WTC11 (cell line): ENCODE results near the gene CMYA5.

ENCODE experiments used
- TF ChIP-seq, protein P1 (sequence below): fragments of 200-600 bp; IDR thresholded peaks from 2 replicates; pipeline ENCODE4 v1.8.0; 2022; ENCODE audit warnings: antibody characterized with exemption
- TF ChIP-seq, protein P2 (sequence below): sonication (generic); formaldehyde crosslinking; IDR thresholded peaks from 2 replicates; pipeline ENCODE4 v1.8.1; 2022; ENCODE audit warnings: low read depth, missing genetic modification reagents, borderline replicate concordance

GRCh38 chr5:79642210-79642609 is 47.4 kb upstream of the CMYA5 start:
- TF ChIP-seq, protein P1, sequence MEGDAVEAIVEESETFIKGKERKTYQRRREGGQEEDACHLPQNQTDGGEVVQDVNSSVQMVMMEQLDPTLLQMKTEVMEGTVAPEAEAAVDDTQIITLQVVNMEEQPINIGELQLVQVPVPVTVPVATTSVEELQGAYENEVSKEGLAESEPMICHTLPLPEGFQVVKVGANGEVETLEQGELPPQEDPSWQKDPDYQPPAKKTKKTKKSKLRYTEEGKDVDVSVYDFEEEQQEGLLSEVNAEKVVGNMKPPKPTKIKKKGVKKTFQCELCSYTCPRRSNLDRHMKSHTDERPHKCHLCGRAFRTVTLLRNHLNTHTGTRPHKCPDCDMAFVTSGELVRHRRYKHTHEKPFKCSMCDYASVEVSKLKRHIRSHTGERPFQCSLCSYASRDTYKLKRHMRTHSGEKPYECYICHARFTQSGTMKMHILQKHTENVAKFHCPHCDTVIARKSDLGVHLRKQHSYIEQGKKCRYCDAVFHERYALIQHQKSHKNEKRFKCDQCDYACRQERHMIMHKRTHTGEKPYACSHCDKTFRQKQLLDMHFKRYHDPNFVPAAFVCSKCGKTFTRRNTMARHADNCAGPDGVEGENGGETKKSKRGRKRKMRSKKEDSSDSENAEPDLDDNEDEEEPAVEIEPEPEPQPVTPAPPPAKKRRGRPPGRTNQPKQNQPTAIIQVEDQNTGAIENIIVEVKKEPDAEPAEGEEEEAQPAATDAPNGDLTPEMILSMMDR: no peak
- TF ChIP-seq, protein P2, sequence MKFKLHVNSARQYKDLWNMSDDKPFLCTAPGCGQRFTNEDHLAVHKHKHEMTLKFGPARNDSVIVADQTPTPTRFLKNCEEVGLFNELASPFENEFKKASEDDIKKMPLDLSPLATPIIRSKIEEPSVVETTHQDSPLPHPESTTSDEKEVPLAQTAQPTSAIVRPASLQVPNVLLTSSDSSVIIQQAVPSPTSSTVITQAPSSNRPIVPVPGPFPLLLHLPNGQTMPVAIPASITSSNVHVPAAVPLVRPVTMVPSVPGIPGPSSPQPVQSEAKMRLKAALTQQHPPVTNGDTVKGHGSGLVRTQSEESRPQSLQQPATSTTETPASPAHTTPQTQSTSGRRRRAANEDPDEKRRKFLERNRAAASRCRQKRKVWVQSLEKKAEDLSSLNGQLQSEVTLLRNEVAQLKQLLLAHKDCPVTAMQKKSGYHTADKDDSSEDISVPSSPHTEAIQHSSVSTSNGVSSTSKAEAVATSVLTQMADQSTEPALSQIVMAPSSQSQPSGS: no peak
